EH (cell line): ENCODE results near the gene NECTIN1.

Experiments
- DNase-seq: peaks from one replicate; pipeline ENCODE4 v3.0.0-alpha.2; 2015; ENCODE audit warnings: low read depth

The NECTIN1 gene

DNA sequence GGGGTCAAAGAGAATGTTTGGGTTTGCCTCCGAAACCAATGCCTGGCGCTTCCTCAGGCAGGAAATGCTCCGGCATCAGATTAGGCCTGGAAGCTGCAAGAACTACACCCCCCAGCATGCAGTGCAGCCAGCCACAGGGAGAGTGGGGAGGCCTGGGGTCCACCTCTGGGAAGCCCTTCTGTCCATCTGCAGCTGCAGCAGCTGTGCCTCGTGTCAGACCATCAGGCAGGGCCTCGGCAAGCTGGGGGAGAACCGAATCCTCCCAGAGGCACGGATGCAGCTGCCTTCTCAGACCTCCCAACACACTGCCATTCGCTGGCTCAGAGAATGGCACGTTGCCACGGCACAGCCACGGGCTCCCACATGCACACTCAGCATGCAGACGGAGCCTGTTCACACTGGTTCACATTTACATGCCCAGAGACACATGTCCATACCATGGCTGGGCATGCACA lies 57.4 kb downstream of the NECTIN1 start:
- DNase-seq: peak; percentile 24

DNA sequence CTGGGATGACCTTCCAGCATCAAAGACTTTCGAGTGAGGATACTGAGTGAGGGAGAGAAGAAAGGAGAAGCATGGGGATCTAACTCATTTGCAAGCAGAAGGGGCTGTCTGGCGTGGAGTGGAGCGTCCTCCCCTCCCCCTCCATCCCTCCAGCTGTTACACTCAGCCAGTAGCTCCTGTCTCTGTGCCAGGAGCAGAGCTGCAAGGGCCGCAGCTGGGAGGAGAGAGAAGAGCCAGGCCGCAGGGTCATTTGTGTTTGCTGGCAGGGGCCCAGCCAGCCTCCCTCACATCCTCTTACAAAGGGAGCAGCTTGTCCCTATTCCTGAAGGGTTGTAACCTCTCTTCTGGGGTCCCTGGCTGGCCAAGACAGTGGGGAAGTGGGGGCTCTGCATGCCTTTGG lies 57.9 kb downstream of the NECTIN1 start:
- DNase-seq: peak; percentile 70

DNA sequence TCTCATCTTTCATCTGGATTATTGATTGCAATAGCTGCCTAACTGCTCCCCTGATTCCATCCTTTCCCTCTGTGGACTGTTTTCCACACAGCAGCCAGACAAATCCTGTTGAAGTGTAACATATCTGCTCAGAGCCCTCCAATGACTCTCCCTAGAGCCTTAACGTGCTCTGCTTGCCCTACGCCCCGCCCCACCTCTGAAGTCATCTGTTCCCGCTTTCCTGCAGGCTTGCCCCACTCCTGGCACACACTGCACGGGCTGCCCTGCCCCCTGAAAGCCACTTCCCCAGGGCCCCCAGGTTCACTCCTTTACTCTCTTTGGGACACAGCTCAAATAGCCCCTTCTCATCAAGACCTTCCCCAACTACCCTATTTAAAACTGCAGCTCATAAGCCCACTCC lies 59.5 kb downstream of the NECTIN1 start:
- DNase-seq: no peak

DNA sequence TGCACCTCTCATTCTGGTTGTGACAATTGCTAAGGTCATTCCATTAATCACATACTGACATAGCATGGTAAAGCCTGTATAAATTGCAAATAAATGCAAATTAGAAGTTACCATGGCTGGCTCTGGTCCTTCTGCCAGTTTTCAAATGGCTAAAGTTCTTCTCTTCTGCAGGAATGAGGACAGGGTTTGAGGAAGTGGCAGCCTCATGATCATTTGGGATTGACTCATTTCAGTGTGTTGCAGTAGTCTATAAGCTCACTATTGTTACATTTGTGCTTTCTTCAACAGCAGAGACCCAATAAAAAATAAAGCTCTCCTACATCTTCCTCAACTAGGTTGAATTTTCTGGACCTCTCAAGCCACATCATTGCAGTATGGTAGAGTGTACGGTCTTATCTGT lies 60.3 kb downstream of the NECTIN1 start:
- DNase-seq: no peak

DNA sequence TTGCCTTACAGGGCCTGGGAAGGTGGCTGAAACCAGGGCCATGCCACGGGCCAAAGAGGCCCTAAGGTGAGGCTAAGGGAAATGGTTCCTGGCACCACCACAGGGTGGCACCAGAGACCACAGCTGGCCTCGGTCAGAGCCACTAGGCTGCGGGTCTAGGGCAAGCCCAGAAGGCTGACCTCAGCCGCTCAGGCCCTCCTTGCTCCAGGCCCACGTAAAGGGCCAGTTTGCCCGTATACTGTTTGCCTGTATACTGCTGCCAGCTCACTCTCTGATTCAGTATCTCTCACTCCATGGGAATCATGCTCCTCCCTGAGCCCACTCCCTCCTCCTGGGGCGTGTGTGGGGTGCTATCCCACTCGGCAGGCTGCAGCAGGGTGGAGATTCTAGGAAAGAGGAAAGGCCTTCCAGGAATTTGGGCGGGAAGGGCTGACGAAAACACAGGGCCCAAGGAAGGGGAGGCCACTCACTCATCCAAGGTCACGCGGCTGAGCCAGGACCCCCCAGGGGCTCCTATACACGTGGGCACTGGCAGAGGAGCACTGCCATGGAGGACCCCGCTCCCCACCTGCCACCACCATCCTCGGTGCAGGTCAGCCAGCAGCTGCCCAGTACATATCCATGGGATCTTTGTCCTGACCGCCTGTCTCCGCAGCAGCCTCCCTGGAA lies 62.4 kb downstream of the NECTIN1 start:
- DNase-seq: peak; percentile 71

DNA sequence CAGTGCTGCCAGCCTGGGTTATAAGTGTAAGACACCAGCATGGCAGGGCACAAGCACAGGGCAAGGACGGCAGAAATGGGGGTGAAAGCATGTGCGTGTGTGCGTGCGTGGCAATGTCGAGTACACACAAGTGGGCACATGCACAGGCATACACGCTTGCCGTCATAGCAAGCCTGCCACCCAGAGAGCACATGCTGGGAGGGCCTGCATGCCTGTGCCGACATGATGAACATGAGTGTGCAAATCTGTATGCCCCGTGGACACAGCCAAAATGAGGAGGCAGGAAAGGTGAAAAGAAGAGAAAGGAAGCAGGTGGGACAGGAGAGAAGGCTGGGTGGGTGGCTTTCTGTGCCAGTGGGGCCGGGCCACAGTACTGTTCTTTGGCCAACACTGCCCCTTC lies 62.9 kb downstream of the NECTIN1 start:
- no peak for DNase-seq

DNA sequence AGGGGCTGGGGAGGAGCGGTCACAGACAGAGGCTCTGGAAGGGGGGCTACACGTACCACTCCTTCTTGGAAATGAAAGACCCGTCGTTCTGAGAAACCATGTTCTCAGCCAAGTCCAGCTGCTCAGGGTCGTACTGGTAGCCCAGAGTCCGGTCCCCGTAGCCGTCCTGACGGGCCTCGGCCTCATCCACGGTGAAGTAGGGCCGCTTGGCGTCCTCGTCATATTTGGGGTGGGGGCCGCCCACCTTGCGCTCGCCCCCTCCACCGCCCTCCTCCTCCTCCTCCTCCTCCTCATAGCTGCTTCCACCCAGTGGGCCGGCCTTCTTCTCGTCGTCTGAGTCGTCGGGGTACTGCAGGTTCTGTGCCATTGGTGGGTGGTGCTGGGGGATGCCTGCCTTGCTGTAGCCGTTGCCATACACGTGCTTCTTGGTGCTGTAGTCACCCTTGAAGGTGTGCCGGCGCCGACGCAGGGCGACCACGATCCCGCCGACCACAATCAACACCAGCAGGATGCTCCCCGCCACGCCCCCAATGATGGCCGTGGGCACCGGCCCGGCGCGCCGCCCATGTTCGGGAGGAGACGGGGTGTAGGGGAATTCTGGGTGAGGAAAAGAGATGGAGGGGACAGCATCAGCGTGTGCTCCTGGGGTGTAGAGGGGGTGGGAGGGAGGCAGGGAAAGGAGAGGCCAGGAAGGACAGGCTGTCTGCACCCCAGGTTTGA lies 64.1 kb downstream of the NECTIN1 start:
- DNase-seq: no peak

DNA sequence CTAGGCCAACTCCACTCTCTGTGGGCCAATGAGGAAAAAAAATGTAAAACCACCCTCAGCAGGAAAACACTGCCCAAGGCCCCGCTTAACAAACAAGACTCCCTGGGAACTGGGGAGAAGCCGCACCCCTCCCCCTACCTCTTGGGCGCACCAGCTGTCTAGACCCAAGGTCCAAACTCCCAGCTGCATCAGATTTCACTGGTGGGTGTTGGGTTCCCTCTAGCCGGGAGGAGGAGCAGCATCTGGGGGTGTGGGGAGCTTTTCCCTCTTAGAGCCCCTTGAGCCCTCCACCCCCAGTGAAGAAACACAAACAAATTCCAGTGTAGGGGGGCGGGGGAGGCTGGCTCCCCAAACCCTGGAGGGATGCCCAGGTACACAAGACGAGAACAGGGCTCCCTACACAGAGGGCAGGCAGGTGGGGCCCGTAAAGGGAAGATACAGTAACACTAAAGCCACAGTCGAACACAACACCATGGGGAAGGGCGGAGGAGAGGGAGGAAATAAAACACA lies 64.9 kb downstream of the NECTIN1 start:
- no peak for DNase-seq

DNA sequence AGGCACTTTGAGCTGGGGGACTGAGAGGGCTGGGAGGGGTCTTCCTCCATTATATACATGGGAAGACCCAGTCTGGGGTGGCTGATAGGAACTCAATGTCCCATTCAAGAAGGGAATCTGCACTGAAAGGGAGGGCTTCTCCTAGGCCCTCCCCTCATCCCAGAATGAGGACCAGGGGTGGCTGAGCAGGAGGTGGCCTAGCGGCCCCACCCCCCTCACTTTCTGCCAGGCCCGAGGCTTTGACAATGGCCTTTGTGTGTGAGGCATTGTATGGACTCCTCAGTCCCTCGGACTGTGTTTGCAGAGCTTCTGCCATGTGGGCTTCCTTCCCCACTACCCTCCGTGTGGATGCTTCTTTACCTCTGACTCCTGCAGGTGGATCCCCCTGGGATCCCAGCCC lies 65.7 kb downstream of the NECTIN1 start:
- no peak for DNase-seq

DNA sequence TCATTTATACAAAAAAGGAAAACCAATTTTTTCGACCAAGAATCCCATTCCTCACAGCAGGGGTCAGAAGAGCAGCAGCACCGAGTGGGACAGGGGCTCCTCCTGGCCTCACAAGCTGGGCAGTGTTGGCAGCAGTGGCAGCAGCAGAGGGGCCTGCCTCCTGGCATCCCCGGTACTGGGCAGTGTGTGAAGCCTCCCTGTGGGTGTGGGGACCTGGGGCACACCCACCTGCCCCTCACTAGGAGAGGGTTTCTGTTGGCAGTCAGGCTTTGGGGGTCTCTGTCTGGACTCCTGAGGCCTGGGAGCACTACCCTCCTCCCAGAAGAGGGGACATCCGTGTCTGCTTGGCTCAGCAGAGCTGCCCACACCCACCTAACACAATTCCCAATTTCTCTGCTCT lies 67.8 kb downstream of the NECTIN1 start:
- DNase-seq: no peak

DNA sequence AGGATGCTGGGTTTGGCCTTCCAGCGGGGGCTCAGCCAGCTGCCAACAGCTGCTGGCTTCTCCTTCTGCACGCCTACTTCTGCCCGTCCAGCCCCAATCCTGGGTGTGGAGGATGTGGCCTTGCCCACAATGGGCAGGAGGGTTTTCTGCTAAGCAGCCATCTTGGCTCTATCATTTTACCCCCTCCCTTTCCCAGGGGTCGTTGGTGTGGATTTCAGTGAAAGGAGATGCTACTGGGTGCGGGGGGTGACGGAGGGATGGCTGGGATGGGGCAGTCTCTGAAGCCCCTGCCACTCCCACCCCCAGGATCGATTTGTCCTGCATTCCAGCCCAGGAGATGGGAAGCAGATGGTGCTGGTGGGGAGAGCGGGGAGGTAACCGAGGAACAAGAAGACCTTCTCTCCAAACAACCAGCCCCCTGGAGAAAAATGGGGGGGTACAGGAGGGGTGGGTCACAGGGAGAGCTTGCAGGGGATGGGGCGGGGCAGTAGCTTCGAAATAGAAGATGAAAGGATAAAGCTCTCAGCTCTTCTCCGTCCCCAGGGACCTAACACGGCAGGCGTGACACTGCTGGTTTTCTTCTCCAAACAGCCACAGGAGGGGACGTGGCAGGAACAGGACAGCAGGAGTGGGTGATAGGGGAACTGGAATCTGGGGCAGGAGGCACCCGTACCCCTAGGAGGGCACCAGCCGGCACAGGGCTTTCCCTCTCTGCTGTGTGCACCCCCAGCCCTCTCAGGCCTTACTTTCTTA lies 68.9 kb downstream of the NECTIN1 start:
- no peak for DNase-seq

DNA sequence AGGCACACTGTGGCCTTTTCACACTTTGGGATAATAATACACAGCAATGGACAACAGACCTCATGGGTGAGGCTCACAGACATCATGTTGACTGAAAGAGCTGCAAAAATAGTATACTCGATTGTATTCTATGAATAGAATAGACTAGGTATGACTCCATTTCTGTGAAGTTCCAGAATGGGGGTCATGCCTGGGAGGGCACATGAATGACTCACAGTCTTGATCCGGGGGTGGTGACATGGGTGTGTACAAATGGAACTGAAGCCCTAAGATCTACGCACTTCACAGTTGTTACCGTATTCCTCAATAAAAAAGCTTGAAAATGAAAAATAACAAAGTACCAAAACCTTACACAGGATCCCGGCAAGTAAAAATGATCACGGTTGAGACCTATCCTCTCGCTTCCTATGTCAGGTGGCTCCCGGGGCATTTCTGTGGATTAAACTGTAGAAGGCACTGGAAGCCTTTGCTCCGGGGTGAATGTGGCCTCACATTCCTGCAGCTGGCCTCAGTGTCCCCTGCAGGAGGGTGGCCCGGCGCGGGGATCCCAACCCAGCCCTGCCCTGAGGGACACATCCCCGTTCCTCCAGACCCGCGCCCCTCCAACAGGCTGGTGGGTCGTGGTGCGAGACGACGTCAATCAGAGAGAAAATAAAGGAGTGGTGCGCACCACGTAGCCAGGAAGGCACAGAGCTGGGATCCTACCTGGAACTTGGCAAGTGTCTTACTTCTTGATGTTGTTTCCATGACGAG lies 75.9 kb downstream of the NECTIN1 start:
- DNase-seq: no peak

DNA sequence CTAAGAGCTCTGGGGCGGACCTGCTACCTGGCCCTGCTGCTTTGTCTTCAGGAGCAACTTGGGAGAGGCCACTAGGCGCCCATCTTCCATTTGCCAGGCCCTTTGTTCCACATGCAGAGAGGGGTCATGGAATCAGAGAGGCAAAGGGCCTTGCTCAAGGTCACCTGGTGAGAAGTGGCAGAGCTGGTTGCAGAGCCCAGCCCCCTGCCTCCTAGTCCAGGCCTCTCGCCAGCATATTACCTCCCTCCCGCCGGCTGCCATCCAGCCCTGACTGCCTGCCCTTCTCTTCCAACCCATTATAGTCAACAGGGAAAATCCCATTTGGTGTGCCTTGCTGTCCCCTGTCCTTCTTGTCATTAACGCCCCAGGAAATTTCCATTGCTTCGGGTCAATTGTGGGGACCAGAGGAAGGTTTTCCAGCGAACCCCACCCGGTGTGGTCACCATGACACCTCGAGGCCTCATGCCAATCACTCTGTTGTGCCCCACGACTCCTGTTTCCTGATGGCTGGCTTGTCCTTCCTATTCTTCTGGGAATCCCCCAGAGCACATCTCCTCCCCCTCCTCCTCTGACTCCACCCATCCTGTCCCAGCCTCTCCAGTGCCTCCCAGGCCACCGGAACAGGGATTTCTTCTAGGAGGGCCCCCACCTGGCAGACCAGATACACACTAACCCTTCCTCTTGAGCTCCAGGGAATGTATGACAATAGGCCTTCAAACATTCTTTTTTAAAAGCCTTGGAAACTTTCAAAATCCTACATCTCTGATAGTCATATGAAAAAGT lies 77.0 kb downstream of the NECTIN1 start:
- DNase-seq: no peak

DNA sequence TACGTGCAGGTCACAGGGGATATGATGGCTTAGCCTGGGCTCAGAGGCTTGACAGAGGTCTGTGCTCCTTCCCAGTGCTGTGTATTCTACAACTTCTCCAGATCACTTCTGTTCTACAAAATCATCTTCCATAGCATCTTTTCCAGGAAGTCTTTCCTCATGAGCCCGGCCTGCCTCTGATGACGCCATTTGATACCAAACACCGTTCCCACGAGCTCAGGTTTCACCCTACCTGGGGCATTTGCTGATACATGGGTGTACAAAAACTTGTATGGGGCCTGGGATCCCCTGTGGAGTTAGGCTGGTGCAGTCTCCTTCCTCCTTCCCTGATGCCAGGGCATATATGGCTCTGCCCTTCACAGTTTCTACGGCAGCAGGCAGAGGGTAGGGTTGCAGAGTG lies 78.7 kb downstream of the NECTIN1 start:
- no peak for DNase-seq

DNA sequence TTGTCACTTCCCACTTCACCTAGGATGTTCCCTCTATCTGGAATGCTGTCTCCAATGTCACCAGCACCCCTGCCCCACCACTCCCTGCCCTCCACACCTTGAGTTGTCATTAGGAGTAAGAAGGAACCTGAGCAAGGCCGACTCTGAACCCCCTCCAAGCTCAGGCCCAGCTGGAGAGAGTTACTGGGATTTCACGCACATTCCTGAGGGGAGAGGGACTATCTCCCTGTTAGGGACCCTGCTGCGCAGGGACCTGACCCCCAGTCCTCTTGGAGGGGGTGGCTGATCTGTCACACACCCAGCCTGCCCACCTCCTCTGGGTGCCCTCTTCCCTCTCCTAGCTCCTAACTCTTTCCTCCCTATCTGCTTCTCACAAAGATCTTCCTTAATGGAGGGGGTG lies 81.7 kb downstream of the NECTIN1 start:
- DNase-seq: no peak

DNA sequence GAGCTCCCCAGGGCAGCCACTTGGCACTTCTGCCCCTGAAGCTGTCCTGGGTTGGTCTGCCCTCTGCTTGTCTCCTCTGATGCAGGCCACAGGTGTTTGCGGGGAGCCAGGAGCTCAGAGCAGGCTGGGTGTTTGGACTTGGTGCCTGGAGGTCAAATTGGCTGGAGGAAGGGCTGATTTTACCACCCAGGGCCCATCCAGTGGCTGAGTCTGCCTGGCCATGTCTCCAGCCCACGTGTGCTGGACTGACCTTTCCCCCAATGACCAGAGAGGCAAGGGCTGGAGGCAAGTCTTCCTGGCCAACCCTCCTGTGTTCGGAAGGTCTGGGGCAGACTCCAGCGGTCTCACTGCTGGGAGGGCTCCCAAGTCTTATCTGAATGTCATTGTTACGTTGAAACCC lies 84.0 kb downstream of the NECTIN1 start:
- no peak for DNase-seq

DNA sequence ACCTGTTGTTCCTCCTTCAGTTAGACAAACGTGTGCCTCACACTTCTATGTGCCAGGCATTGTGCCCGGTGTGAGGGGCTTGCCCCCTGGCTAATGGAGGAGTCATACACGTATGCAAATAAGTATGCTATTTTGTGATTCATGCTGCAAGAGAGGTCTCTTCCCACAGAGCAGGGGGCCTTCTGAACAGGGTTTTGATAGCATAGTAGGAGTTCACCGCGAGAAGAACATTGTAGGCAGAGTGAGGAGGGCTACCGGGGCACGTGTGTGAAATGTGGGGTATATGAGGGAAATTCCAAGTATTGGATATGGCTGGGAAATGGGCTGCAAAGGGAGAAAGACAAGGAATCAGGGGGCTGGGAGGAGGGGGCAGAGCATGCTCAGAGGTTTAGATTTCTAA lies 84.5 kb downstream of the NECTIN1 start:
- no peak for DNase-seq

DNA sequence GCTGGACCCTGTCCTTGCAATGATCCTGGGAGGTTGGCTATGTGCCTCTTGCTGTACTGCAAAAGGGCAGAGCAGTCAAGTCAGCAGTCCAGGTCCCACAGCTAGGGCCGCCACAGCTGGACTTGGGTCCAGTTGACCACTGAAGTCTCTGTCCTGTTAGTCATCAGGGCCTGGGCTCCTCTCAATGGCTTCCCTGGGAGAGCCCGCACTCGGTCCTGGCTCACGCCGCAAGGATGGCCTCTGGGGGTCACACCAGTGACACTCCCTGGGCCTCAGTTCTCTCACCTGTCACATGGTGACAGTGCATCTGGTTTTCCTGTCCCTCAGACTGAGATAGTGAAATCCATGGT lies 85.1 kb downstream of the NECTIN1 start:
- DNase-seq: no peak

DNA sequence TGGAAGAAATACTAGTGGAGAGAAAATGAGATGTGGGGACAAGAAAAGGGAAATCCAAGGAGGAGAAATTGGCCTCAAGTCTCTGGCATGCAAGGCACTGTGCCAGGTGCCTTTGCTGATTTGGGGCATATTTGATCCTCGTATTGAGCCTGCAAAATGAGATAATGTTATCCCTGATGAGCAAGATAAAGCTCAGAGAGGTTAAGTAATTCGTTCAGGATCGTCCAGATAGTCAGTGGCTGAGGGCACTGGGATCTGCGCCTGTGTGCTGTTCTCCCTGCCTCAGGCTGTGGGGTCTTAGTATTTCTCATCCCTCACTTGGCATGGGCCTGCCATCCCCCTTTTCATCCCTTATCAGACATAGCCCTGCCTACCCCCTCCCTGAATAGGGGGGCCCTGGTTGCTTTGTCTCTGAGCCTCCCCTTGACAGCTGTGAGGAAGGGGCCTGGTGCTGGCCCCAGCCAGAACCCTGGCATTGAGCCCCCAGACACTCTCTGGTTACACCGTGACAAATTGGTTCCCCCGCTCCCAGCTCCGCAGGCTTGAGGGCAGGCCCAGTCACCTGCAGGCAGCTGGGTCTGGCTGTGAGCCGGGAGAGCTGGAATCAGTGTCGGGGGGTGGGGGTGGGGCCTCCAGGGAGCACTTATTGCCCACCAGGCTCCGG lies 85.7 kb downstream of the NECTIN1 start:
- no peak for DNase-seq

DNA sequence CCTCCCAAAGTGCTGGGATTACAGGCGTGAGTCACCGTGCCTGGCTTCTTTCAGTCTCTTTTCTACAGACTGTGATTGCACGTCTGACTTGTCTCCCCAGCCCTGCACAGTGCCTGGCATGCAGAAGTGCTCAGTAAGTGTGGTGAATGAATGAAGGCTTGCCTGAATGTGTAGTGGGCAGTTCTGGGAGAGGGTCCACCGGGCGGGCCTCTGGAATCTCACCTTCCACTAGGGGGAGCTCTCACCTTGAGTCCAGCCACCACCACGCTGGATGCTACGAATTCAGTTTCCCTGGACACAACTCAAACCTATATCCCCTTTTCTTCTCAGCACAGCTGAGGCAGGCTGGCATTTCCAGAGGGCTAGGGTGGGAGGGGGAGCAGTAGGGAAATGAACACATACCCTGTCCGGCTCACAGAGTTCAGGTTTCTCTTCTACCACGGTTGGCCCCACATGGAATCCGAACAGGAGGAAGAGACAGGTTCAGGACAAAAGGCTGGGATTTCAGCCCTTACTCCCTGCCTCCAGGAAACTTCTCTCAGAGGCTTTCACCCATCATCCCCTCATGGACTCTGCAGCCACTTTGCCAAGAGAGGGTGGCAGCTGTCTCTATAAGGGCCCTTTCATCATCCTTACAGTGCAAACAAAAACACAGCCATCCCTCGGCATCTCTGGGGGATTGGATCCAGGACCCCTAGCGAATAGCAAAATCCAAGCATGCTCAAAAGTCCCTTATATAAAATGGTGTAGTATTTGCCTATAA lies 86.8 kb downstream of the NECTIN1 start:
- DNase-seq: peak; percentile 11
